ENCODE measurements around the gene ANKRD39. TPM values are rescaled to one million over a fixed set of nuclear protein-coding genes. Genes with fewer than 3 reads are reported as not detected.

Gene ANKRD39
- total and polyA plus RNA-seq, 9 of the 15 experiments (the other 6 are each of a cell fraction or from before 2014, with no cell fraction given), result 8.2 to 33.1 (median 23.8) TPM

DNA sequence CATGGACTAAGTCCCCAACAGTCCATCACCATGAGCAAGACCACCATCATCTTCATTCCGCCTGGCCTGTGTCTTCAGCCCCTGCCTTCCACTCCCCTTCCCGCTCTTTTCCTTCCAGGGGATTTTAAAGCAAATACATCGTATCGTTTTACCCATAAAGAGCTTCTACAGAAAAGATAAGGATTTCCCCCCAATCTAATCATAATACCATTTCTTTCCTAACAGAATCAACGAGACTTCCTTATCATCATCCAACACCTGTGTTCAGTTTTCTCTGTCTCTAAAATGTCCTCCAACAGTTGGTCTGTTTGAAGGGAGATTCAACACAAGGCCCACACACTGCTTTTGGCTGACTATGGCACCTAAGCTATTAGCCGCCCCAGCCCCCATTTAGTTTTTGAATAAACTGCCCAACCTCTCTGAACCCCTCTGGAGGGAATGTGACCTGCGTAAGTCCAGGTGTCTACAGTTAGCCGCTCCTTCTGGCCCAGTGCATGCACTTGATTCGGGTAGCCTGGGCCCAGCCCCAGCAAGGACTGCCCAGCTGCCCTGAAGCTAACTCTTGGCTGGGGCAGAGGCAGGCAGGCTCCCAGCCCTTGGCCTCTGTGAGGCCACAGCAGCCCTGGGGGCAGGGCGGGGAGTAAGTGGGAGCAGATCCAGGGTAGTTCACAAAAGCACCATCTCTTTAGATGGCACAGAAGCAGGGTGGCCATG, 37.4 kb upstream of the ANKRD39 start (continued):
- TF ChIP-seq, protein P1, sequence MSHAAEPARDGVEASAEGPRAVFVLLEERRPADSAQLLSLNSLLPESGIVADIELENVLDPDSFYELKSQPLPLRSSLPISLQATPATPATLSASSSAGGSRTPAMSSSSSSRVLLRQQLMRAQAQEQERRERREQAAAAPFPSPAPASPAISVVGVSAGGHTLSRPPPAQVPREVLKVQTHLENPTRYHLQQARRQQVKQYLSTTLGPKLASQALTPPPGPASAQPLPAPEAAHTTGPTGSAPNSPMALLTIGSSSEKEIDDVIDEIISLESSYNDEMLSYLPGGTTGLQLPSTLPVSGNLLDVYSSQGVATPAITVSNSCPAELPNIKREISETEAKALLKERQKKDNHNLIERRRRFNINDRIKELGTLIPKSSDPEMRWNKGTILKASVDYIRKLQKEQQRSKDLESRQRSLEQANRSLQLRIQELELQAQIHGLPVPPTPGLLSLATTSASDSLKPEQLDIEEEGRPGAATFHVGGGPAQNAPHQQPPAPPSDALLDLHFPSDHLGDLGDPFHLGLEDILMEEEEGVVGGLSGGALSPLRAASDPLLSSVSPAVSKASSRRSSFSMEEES (CRISPR knock-in tag; IDR thresholded peaks at IDR 0.05), result no peak; the same call in 1 of the 2 replicates
- TF ChIP-seq GATAD2A (IDR thresholded peaks at IDR 0.05) (peak; percentile 59; the same call in 1 of the 2 replicates), ILF3 (IDR thresholded peaks at IDR 0.05; ENCODE audit: borderline replicate concordance) (no peak), NCOA1 (IDR thresholded peaks at IDR 0.05; ENCODE audit: low read depth) (peak; percentile 83; the same call in 1 of the 2 replicates), EGR1 (conservative IDR thresholded peaks at IDR 0.05) (no peak), CBFB (CRISPR knock-in tag; IDR thresholded peaks at IDR 0.05) (no peak), ETS2 (tag; IDR thresholded peaks at IDR 0.05; ENCODE audit: borderline replicate concordance, poor library complexity, severe bottlenecking) (no peak), SNRNP70 (optimal IDR thresholded peaks at IDR 0.05; ENCODE audit: low read depth, low read length) (no peak), ZEB2 (IDR thresholded peaks at IDR 0.05) (peak; percentile 84), KDM2B (CRISPR knock-in tag; IDR thresholded peaks at IDR 0.05) (no peak), MAZ (CRISPR knock-in tag; conservative IDR thresholded peaks at IDR 0.05 in 1 of 2, IDR thresholded peaks at IDR 0.05 in 1 of 2) (peak; percentile 21 to 51; a peak in 1 of 4 replicates), MAFF (IDR thresholded peaks at IDR 0.05; ENCODE audit: low read length) (peak; percentile 25; the same call in 1 of the 2 replicates), ZNF644 (tag; IDR thresholded peaks at IDR 0.05; ENCODE audit: low read depth) (no peak), TCFL5 (CRISPR knock-in tag; conservative IDR thresholded peaks at IDR 0.05) (no peak), RBFOX2 (IDR thresholded peaks at IDR 0.05; ENCODE audit: low read depth, low read length) (peak; percentile 51), BDP1 (IDR thresholded peaks at IDR 0.05; ENCODE audit: insufficient read depth, insufficient read length) (no peak), NFIC (IDR thresholded peaks at IDR 0.05) (peak; percentile 79), ZBTB7A (IDR thresholded peaks at IDR 0.05; ENCODE audit: borderline replicate concordance, control insufficient read depth, low read depth, low read length) (peak; percentile 5; the same call in 1 of the 2 replicates), JUND (IDR thresholded peaks at IDR 0.05; ENCODE audit: borderline replicate concordance, low read depth, low read length) (peak; percentile 51; the same call in 1 of the 2 replicates), JUND (tag; IDR thresholded peaks at IDR 0.05; ENCODE audit: borderline replicate concordance, low read depth, low read length) (no peak; the same call in 2 of the 3 replicates)
- TF ChIP-seq, protein P2, sequence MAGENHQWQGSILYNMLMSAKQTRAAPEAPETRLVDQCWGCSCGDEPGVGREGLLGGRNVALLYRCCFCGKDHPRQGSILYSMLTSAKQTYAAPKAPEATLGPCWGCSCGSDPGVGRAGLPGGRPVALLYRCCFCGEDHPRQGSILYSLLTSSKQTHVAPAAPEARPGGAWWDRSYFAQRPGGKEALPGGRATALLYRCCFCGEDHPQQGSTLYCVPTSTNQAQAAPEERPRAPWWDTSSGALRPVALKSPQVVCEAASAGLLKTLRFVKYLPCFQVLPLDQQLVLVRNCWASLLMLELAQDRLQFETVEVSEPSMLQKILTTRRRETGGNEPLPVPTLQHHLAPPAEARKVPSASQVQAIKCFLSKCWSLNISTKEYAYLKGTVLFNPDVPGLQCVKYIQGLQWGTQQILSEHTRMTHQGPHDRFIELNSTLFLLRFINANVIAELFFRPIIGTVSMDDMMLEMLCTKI (IDR thresholded peaks at IDR 0.05; ENCODE audit: partially characterized antibody), result no peak
- TF ChIP-seq, protein P3, sequence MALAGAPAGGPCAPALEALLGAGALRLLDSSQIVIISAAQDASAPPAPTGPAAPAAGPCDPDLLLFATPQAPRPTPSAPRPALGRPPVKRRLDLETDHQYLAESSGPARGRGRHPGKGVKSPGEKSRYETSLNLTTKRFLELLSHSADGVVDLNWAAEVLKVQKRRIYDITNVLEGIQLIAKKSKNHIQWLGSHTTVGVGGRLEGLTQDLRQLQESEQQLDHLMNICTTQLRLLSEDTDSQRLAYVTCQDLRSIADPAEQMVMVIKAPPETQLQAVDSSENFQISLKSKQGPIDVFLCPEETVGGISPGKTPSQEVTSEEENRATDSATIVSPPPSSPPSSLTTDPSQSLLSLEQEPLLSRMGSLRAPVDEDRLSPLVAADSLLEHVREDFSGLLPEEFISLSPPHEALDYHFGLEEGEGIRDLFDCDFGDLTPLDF (CRISPR knock-in tag; IDR thresholded peaks at IDR 0.05), result no peak
- TF ChIP-seq, protein P4, sequence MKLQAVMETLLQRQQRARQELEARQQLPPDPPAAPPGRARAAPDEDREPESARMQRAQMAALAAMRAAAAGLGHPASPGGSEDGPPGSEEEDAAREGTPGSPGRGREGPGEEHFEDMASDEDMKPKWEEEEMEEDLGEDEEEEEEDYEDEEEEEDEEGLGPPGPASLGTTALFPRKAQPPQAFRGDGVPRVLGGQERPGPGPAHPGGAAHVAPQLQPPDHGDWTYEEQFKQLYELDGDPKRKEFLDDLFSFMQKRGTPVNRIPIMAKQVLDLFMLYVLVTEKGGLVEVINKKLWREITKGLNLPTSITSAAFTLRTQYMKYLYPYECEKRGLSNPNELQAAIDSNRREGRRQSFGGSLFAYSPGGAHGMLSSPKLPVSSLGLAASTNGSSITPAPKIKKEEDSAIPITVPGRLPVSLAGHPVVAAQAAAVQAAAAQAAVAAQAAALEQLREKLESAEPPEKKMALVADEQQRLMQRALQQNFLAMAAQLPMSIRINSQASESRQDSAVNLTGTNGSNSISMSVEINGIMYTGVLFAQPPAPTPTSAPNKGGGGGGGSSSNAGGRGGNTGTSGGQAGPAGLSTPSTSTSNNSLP (IDR thresholded peaks at IDR 0.05; ENCODE audit: borderline replicate concordance, low read depth, low read length), result peak; percentile 82; the same call in 1 of the 2 replicates

Measured in K562 (cell line).